ENCODE data around the gene ZNF70.

Gene ZNF70

GRCh38 chr22:23779083-23779482 lies 28.2 kb upstream of the ZNF70 start:
- no peak for DNase-seq (ENCODE audit: low read depth)

DNA sequence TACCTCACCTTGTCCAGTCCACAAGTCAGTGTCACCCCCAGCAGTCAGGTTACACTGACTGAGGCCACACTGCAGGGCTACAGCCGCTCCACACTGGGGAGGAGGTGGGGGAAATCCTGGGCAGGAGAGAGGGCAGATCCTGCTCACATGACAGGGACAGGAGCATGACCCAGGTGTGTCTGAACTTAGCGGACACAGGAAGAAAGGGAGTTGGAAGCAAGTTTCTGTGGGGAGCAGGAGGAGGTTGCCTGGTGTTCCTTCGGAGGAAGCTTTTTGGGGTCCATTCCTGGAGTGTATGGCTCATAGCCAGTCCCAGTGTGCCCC lies 27.6 kb upstream of the ZNF70 start:
- DNase-seq (ENCODE audit: low read depth): no peak

GRCh38 chr22:23777776-23778576 lies 27.1 kb upstream of the ZNF70 start:
- DNase-seq (ENCODE audit: low read depth): no peak

GRCh38 chr22:23775779-23776375 lies 25.0 kb upstream of the ZNF70 start:
- no peak for DNase-seq (ENCODE audit: low read depth)

DNA sequence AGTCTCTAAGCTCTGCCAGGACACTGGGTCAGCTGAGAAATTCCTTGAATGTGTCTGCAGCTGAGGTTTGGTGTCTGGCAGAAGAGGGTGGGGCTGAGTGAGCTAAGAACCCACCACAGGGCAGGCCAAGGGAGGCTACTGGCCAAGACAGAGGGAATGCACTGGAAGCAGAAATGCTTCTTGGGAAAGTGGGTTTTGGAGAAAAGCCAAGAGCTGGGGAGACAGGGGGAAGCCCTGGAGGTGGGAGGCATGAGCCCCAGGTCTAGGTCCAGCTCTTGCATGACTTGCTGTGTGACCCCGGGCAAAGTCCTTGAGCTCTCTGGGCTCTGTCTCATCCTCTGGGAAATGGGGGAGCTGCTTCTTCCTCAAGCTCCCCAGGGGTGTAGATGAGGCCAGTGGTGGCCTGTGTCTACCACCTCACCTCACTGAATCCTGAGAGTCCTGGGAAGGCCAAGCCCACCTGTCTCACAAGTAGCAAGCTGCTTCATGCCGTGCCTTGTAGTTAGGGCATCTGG lies 24.1 kb upstream of the ZNF70 start:
- no peak for DNase-seq (ENCODE audit: low read depth)

GRCh38 chr22:23774114-23774921 lies 23.4 kb upstream of the ZNF70 start:
- no peak for DNase-seq (ENCODE audit: low read depth)

- DNase-seq (ENCODE audit: low read depth): no peak
These were observed 22.7 kb upstream of the ZNF70 start for GRCh38 chr22:23773483-23774113.

- no peak for DNase-seq (ENCODE audit: low read depth)
These were observed 21.9 kb upstream of the ZNF70 start, which contains the start of gene MMP11 for GRCh38 chr22:23772649-23773473. MMP11 (plus strand) TSS chr22:23772849; CDS start chr22:23772871, 22 bp downstream.

- DNase-seq (ENCODE audit: low read depth): no peak
These were observed 21.4 kb upstream of the ZNF70 start for GRCh38 chr22:23772315-23772648.

- DNase-seq (ENCODE audit: low read depth): no peak
These were observed 18.5 kb upstream of the ZNF70 start for GRCh38 chr22:23769321-23769965.

GRCh38 chr22:23767673-23768548 lies 17.0 kb upstream of the ZNF70 start, which contains the start of gene CHCHD10:
CHCHD10 (minus strand) TSS chr22:23767972; CDS start chr22:23767874, 98 bp downstream.
- DNase-seq (ENCODE audit: low read depth): peak; percentile 63

GRCh38 chr22:23767303-23767672 lies 16.4 kb upstream of the ZNF70 start:
- DNase-seq (ENCODE audit: low read depth): no peak

DNA sequence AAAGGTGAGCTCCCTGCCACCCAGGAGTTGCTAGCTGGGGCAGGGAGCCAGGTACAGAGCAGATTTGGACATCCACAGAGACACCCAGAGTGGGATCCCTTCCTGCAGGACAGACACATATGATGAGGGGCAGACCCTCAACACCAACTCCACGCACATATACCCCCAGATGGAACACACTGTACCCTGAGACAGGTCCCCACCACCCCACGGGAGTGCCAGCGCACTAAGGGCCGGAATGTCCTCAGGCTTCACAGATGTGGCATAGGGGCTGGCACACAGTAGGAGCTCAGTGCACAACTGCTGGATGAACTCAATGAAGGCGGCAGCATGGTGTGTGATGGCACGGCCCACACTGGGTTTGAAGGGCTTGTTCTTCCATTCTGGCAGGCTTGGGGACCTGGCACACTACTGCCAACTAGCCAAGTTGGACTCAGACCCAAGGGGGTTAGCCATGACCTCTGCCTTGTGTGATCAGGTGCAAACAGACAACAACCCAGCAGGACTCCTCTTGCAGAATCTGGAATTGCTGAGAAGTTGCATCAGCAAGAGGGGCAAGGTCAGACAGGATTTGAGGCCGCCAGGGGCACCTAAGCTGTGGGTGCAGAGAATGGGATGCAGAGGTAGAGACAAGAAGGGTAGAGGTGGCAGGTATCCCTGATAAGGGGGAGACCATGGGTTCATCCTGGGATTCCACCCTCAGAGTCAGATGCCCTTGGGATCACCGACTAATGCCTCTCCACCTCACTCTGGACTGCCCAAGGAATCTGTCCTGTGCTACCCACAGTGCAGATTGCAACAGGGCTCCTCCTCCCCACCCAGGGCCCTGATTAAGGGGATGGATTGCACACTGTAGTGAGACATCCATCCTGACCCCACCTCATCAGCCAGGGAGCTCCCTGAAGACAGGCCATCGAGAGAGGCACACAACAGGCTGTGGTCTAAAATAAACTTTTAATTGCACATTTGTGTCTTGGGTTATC lies 14.3 kb upstream of the ZNF70 start:
- no peak for DNase-seq (ENCODE audit: low read depth)

DNA sequence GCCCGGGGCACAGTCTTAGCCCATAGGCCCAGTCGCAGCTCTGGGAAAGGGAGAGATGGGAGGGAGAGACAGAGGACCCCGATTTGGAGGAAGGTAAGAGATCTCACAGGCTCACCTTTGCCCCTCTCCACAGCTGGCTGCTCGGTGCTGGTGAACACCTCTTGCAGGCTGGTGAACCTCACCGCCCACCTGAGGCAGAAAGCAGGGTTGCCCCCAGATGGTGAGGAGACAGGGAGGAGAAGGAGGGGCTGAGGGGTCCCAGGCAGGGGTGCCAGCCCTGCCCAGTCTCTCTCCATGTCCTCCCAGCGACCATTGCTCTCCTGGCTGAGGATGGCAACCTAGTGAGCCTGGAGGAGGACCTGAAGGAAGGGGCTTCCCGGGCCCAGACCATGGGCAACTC lies 13.0 kb upstream of the ZNF70 start:
- no peak for DNase-seq (ENCODE audit: low read depth)

DNA sequence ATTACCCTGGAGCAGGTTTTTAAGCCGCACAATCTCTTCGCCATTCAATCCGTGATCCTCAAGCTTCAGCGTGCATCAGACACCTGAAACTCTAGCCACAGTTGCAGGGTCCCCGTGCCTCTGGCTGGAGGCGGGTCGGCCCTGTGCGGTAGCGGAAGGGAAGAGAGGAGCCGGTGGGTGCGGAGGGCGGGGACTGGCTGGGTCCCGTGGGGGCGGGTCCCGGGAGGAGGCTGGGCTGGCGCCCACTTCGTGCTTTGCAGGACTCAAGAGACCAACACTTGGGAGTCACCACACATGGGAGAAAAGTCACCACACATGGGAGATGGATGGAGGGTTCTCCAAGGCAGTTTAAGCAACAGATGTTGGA lies 12.7 kb upstream of the ZNF70 start:
- no peak for DNase-seq (ENCODE audit: low read depth)

DNA sequence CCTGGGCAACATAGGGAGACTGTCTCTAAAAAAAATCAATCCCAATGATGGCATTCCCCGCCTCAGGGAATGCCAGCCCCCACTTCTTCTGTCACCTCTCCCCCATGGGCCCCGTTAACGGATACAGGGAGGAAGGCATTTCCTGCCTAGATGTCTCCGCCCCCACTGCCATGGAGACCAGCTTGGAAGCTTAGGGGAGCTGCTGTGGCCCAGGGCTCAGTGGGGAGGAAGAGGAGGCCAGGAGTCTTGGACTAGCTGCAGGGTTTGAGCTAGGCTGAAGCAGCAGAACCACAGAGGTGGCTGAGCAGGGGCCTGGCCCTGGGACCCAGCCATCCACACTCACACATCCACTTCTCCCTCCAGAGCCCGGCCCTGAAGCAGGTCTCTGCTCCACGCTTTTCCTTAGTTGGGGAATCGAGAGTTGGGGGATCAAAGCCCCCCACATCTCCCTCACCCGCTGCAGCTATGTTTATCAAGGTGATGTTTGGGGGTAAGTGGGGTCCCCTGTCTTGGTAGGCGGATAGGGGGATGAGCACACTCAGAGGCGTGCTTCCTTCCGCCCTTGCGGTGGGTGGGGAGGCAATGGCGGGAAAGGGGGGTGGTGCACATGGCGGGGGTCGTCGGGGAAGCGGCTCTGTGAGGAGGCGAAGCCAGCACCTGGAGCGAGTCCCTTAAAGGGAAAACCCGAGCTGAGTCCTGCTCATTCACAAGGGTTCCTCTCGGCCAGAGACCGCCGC lies 12.1 kb upstream of the ZNF70 start, which contains the start of gene C22orf15:
Gene C22orf15 (plus strand): TSS at position 149 of the 737 bp plus-strand sequence. CDS start 317 bp downstream, at position 466.
- DNase-seq (ENCODE audit: low read depth): no peak

- no peak for DNase-seq (ENCODE audit: low read depth)
These were observed 9.1 kb upstream of the ZNF70 start for GRCh38 chr22:23760056-23760455.

- DNase-seq (ENCODE audit: low read depth): no peak
These were observed 8.7 kb upstream of the ZNF70 start for GRCh38 chr22:23759566-23759965.
